HepG2 (cell line): ENCODE data around the gene NDUFB7. TPM values are rescaled to one million over a fixed set of nuclear protein-coding genes. Genes with fewer than 3 reads are reported as not detected.

Experiments used
- ATAC-seq: fragments of 200-7000 bp; cut with Tn5 transposase; 3 replicates; pipeline ENCODE4 v1.9.1; 2020; ENCODE audit warnings: mild to moderate bottlenecking, moderate library complexity
- BruUV-seq: library from RNA; stranded (reverse); fragments of 400-500 nt; replicated peaks from 2 replicates; lab custom pipeline; 2021; lab: Mats Ljungman, UMichigan
- CTCF ChIA-PET: fragments of 300-600 bp; formaldehyde crosslinking; extraction: SDS; loops from one replicate; lab custom pipeline; 2021; ENCODE audit warnings: low total read pairs, inconsistent platforms, low intra/inter-chr PET ratio; lab: Yijun Ruan, JAX
- POLR2A ChIA-PET: fragments of 350-600 bp; sonication (Branson Sonifier 250); formaldehyde crosslinking; loops from one replicate; lab custom pipeline; 2020; ENCODE audit warnings: antibody characterized with exemption, inconsistent platforms; lab: Yijun Ruan, JAX
- DNase-seq: peaks from one replicate; pipeline ENCODE4 v3.0.0-alpha.2; 2015; ENCODE audit warnings: low spot score
- FAIRE-seq: peaks from 3 replicates; lab custom pipeline; 2011; peaks lifted over from hg19 to GRCh38; lab: Jason Lieb, UNC
- H2AFZ ChIP-seq: one replicate; pipeline ENCODE4 v1.6.1; 2011; ENCODE audit warnings: low read length, inconsistent platforms
- H3K27ac ChIP-seq: fragments of 300-600 bp; 3 replicates; pipeline ENCODE4 v1.8.0; 2011; ENCODE audit warnings: mixed run types, mild to moderate bottlenecking, mixed read lengths, low read length, inconsistent platforms; ENCODE audit not compliant: insufficient read depth; ENCODE audit errors: extremely low read length
- H3K27me3 ChIP-seq, 2 experiments: fragments of 200-600 bp in 1 of 2; 2 replicates in 1 of 2; 3 replicates in 1 of 2; pipeline versions ENCODE4 v1.6.0 to v1.8.0; 2011; ENCODE audit warnings: low read length in 2 of 2, mild to moderate bottlenecking in 2 of 2, moderate library complexity in 2 of 2, inconsistent platforms in 1 of 2; ENCODE audit not compliant: insufficient read depth in 2 of 2, control insufficient read depth in 1 of 2
- H3K36me3 ChIP-seq, 2 experiments: fragments of 200-600 bp in 1 of 2; replicated peaks in 1 of 2; 2 replicates in 1 of 2; 3 replicates in 1 of 2; pipeline versions ENCODE4 v1.5.1 to v1.8.0; 2011; ENCODE audit warnings: low read length in 2 of 2, inconsistent platforms in 1 of 2; ENCODE audit not compliant: insufficient read depth in 2 of 2, control insufficient read depth in 1 of 2
- H3K4me1 ChIP-seq: 2 replicates; pipeline ENCODE4 v1.5.1; 2012; ENCODE audit warnings: low read length, inconsistent platforms; ENCODE audit not compliant: insufficient read depth
- H3K4me2 ChIP-seq: 2 replicates; pipeline ENCODE4 v1.6.0; 2011; ENCODE audit warnings: low read depth, low read length, inconsistent platforms
- H3K4me3 ChIP-seq, 3 experiments: fragments of 200-600 bp in 1 of 3; sonication (generic), shearing (Covaris generic) in 1 of 3; replicated peaks in 1 of 3; 2 replicates each; pipeline ENCODE4 v1.5.1; 2011 to 2016; ENCODE audit warnings: low read length in 3 of 3, inconsistent platforms in 2 of 3, low read depth in 2 of 3, mild to moderate bottlenecking in 2 of 3, control low read depth in 1 of 3, mixed read lengths in 1 of 3; ENCODE audit not compliant: insufficient read depth in 1 of 3
- H3K79me2 ChIP-seq: one replicate; pipeline ENCODE4 v1.6.1; 2011; ENCODE audit warnings: low read length, inconsistent platforms; ENCODE audit not compliant: insufficient read depth
- H3K9ac ChIP-seq: 2 replicates; pipeline ENCODE4 v1.6.0; 2011; ENCODE audit warnings: mild to moderate bottlenecking, low read depth, low read length, inconsistent platforms; ENCODE audit not compliant: insufficient read depth
- H3K9me3 ChIP-seq: 2 replicates; pipeline ENCODE4 v1.5.1; 2012; ENCODE audit warnings: mild to moderate bottlenecking, low read length
- H4K20me1 ChIP-seq: 2 replicates; pipeline ENCODE4 v1.6.0; 2011; ENCODE audit warnings: inconsistent platforms, mild to moderate bottlenecking, low read length, moderate library complexity; ENCODE audit not compliant: insufficient read depth
- BORCS8-MEF2B ChIP-seq: sonication (generic); formaldehyde crosslinking; IDR thresholded peaks from 2 replicates; pipeline ENCODE4 v1.8.0; 2022; ENCODE audit warnings: mild to moderate bottlenecking, missing genetic modification reagents
- DR1 ChIP-seq: sonication (generic); formaldehyde crosslinking; IDR thresholded peaks from 2 replicates; pipeline ENCODE4 v1.8.0; 2021; ENCODE audit warnings: mild to moderate bottlenecking, missing genetic modification reagents, inconsistent platforms
- ELF1 ChIP-seq: sonication (generic); formaldehyde crosslinking; IDR thresholded peaks from 2 replicates; pipeline ENCODE4 v1.4.0; 2020; ENCODE audit warnings: missing genetic modification reagents
- HOXA5 ChIP-seq: sonication (generic); formaldehyde crosslinking; IDR thresholded peaks from 2 replicates; pipeline ENCODE4 v1.4.0; 2020; ENCODE audit warnings: missing genetic modification reagents
- SNAI1 ChIP-seq: sonication (generic); formaldehyde crosslinking; IDR thresholded peaks from 2 replicates; pipeline ENCODE4 v1.5.0; 2020; ENCODE audit warnings: mild to moderate bottlenecking, missing genetic modification reagents, borderline replicate concordance
- TBP ChIP-seq: sonication (generic); formaldehyde crosslinking; IDR thresholded peaks from 2 replicates; pipeline ENCODE4 v1.5.0; 2020; ENCODE audit warnings: missing genetic modification reagents
- TFE3 ChIP-seq: IDR thresholded peaks from 2 replicates; pipeline ENCODE4 v1.6.1; 2016
- ZIK1 ChIP-seq: sonication (generic); formaldehyde crosslinking; IDR thresholded peaks from 2 replicates; pipeline ENCODE4 v1.5.0; 2020; ENCODE audit warnings: mild to moderate bottlenecking, low read depth, missing genetic modification reagents, borderline replicate concordance
- ZNF12 ChIP-seq: sonication (generic); formaldehyde crosslinking; IDR thresholded peaks from 2 replicates; pipeline ENCODE4 v1.5.0; 2020; ENCODE audit warnings: missing genetic modification reagents
- ZNF160 ChIP-seq: sonication (generic); formaldehyde crosslinking; IDR thresholded peaks from 2 replicates; pipeline ENCODE4 v1.8.0; 2022; ENCODE audit warnings: mild to moderate bottlenecking, inconsistent platforms, missing genetic modification reagents
- ZNF747 ChIP-seq: sonication (generic); formaldehyde crosslinking; IDR thresholded peaks from 2 replicates; pipeline ENCODE4 v1.8.1; 2023; ENCODE audit warnings: missing genetic modification reagents, mild to moderate bottlenecking, borderline replicate concordance
- ZNF777 ChIP-seq: sonication (generic); formaldehyde crosslinking; IDR thresholded peaks from 2 replicates; pipeline ENCODE4 v1.4.0; 2020; ENCODE audit warnings: missing genetic modification reagents
- ZSCAN25 ChIP-seq: sonication (generic); formaldehyde crosslinking; IDR thresholded peaks from 2 replicates; pipeline ENCODE4 v1.8.0; 2022; ENCODE audit warnings: mild to moderate bottlenecking, missing genetic modification reagents
- WGBS: methylation state at CpG from one replicate; pipeline ENCODE4 v1.1.6; 2017; ENCODE audit warnings: low lambda C conversion rate; 5-methylcytosine and 5-hydroxymethylcytosine counted together
- in situ Hi-C: cut with HindIII; loops from 2 replicates; pipeline ENCODE4 v1.10.0; 2017; ENCODE audit warnings: low pct_unique_long_range_greater_than_20kb; ENCODE audit not compliant: extremely low pct_ligation_motif_present
- intact Hi-C: fragments of 100-400 bp; cut with micrococcal nuclease; formaldehyde crosslinking; loops from one replicate; pipeline ENCODE4 v1.10.0; 2022; ENCODE audit not compliant: unreplicated experiment
- polyA plus RNA-seq, 8 experiments: library from polyadenylated mRNA; depleted of rRNA in 3 of 8; stranded (reverse) in 7 of 8; unstranded in 1 of 8; fragments of >200 nt; fragmentation: Illumina TruSeq in 4 of 8; extraction: Trizol in 4 of 8; gene quantifications; 2 replicates each; pipeline versions ENCODE4 v1.2.1 to v1.2.3, GENCODE V29; 2011 to 2016; ENCODE audit warnings: low read depth in 4 of 8, missing spikeins in 1 of 8, mixed read lengths in 1 of 8; ENCODE audit not compliant: insufficient read depth in 1 of 8
- total RNA-seq, 5 experiments: library from RNA; depleted of rRNA; stranded (reverse); fragments of >200 nt; fragmentation: Illumina TruSeq; extraction: Trizol; gene quantifications; 2 replicates each; pipeline ENCODE4 v1.2.3, GENCODE V29; 2016; ENCODE audit warnings: low read depth in 1 of 5

The NDUFB7 gene
- total and polyA plus RNA-seq, 2 of the 13 experiments (the other 11 are each of a cell fraction or from before 2014, with no cell fraction given): 156 to 198 TPM

- no peak overlapping the region for H3K4me2 ChIP-seq
- no peak overlapping the region for H2AFZ ChIP-seq
- no peaks in the 10 kb centered on the region for H3K36me3 ChIP-seq
- H3K4me3 ChIP-seq: no peak overlapping the region
- WGBS: 70% methylated on average over 2 of the region's 2 CpGs
- H3K79me2 ChIP-seq: no peaks in the 10 kb centered on the region
- CTCF ChIA-PET: no interaction called here
- TF ChIP-seq ZNF160 (CRISPR knock-in tag) (no peak), SNAI1 (CRISPR knock-in tag) (no peak)
- TF ChIP-seq, all 625 proteins: peak for 0
- H3K4me1 ChIP-seq: peaks cover 14% of the 10 kb centered on the region; the same call in 1 of the 2 replicates
- POLR2A ChIA-PET: no interaction called here
- no peaks in the 10 kb centered on the region for H3K9me3 ChIP-seq
- in situ Hi-C loops (no loop called here), intact Hi-C loops (no loop called here)
- BruUV-seq: no TSS peak
- no peak for FAIRE-seq
- no peak overlapping the region for H3K27ac ChIP-seq
- ATAC-seq: no peak
- DNase-seq: no peak
- no peaks in the 10 kb centered on the region for H3K27me3 ChIP-seq
- no peaks in the 10 kb centered on the region for H4K20me1 ChIP-seq
- H3K9ac ChIP-seq: no peak overlapping the region
Measured at GRCh38 chr19:14603990-14604387, 32.1 kb upstream of the NDUFB7 start.

- BruUV-seq: no TSS peak
- H3K4me3 ChIP-seq: no peak overlapping the region
- no peak overlapping the region for H3K4me2 ChIP-seq
- FAIRE-seq: no peak
- H3K36me3 ChIP-seq: no peaks in the 10 kb centered on the region
- ChIA-PET CTCF (no interaction called here), POLR2A (no interaction called here)
- 0 out of 2 replicates have a peak, but pooled peaks cover 9% of the 10 kb centered on the region for H3K9me3 ChIP-seq
- H3K27me3 ChIP-seq: no peaks in the 10 kb centered on the region; a peak in 1 of 5 replicates
- no peaks in the 10 kb centered on the region for H4K20me1 ChIP-seq
- 57% methylated on average over 5 of the region's 8 CpGs for WGBS
- H3K27ac ChIP-seq: no peak overlapping the region
- H2AFZ ChIP-seq: no peak overlapping the region
- no peak for TF ChIP-seq ZNF777 (CRISPR knock-in tag)
- TF ChIP-seq ELF1 (CRISPR knock-in tag): no peak
- TF ChIP-seq DR1: no peak
- TF ChIP-seq HOXA5: no peak
- TF ChIP-seq ZSCAN25 (CRISPR knock-in tag): no peak
- TF ChIP-seq ZNF12 (CRISPR knock-in tag): no peak
- no peak for TF ChIP-seq BORCS8-MEF2B (CRISPR knock-in tag)
- TF ChIP-seq TBP (CRISPR knock-in tag): no peak
- no peak for TF ChIP-seq ZIK1 (CRISPR knock-in tag)
- no peak for TF ChIP-seq ZNF747 (CRISPR knock-in tag)
- TF ChIP-seq TFE3 (CRISPR knock-in tag): no peak
- TF ChIP-seq, all 625 proteins: peak for 0
- no peaks in the 10 kb centered on the region for H3K79me2 ChIP-seq
- in situ Hi-C loops (no loop called here), intact Hi-C loops (no loop called here)
- H3K4me1 ChIP-seq: no peaks in the 10 kb centered on the region
- ATAC-seq: no peak
- no peak overlapping the region for H3K9ac ChIP-seq
- DNase-seq: no peak
Measured at GRCh38 chr19:14599548-14600147, 27.8 kb upstream of the NDUFB7 start.
